HCT116 (cell line): Measurements from ENCODE around the gene MOB4.

Experiments
- POLR2A ChIP-seq: IDR thresholded peaks from 2 replicates; pipeline ENCODE4 v1.7.0; 2011; ENCODE audit warnings: borderline replicate concordance; ENCODE audit not compliant: insufficient read depth, insufficient read length; ENCODE audit errors: extremely low read depth
- RAD21 ChIP-seq: IDR thresholded peaks from 2 replicates; pipeline ENCODE4 v1.6.1; 2012; ENCODE audit warnings: low read depth, mild to moderate bottlenecking
- YY1 ChIP-seq: IDR thresholded peaks from 2 replicates; pipeline ENCODE4 v1.6.1; 2011; ENCODE audit warnings: low read length, low read depth, moderate library complexity, mild to moderate bottlenecking; ENCODE audit not compliant: insufficient replicate concordance; ENCODE audit errors: extremely low read depth
- TF ChIP-seq, protein P1 (sequence below): IDR thresholded peaks from 2 replicates; pipeline ENCODE4 v1.6.1; 2012; ENCODE audit warnings: low read depth
- TF ChIP-seq, protein P2 (sequence below), 3 experiments: fragments of 200-600 bp in 1 of 3; sonication (generic) in 1 of 3; IDR thresholded peaks in 2 of 3; conservative IDR thresholded peaks in 1 of 3; 2 replicates each; pipeline ENCODE4 v1.5.1; 2012 to 2017; ENCODE audit warnings: low read depth in 2 of 3, low read length in 2 of 3, antibody characterized with exemption in 1 of 3, borderline replicate concordance in 1 of 3, control low read depth in 1 of 3, mild to moderate bottlenecking in 1 of 3, mixed read lengths in 1 of 3, mixed run types in 1 of 3, moderate library complexity in 1 of 3; ENCODE audit not compliant: insufficient read depth in 1 of 3

- TF ChIP-seq, protein P1, sequence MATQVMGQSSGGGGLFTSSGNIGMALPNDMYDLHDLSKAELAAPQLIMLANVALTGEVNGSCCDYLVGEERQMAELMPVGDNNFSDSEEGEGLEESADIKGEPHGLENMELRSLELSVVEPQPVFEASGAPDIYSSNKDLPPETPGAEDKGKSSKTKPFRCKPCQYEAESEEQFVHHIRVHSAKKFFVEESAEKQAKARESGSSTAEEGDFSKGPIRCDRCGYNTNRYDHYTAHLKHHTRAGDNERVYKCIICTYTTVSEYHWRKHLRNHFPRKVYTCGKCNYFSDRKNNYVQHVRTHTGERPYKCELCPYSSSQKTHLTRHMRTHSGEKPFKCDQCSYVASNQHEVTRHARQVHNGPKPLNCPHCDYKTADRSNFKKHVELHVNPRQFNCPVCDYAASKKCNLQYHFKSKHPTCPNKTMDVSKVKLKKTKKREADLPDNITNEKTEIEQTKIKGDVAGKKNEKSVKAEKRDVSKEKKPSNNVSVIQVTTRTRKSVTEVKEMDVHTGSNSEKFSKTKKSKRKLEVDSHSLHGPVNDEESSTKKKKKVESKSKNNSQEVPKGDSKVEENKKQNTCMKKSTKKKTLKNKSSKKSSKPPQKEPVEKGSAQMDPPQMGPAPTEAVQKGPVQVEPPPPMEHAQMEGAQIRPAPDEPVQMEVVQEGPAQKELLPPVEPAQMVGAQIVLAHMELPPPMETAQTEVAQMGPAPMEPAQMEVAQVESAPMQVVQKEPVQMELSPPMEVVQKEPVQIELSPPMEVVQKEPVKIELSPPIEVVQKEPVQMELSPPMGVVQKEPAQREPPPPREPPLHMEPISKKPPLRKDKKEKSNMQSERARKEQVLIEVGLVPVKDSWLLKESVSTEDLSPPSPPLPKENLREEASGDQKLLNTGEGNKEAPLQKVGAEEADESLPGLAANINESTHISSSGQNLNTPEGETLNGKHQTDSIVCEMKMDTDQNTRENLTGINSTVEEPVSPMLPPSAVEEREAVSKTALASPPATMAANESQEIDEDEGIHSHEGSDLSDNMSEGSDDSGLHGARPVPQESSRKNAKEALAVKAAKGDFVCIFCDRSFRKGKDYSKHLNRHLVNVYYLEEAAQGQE, result no peak
- TF ChIP-seq RAD21, result no peak
- TF ChIP-seq, protein P2, sequence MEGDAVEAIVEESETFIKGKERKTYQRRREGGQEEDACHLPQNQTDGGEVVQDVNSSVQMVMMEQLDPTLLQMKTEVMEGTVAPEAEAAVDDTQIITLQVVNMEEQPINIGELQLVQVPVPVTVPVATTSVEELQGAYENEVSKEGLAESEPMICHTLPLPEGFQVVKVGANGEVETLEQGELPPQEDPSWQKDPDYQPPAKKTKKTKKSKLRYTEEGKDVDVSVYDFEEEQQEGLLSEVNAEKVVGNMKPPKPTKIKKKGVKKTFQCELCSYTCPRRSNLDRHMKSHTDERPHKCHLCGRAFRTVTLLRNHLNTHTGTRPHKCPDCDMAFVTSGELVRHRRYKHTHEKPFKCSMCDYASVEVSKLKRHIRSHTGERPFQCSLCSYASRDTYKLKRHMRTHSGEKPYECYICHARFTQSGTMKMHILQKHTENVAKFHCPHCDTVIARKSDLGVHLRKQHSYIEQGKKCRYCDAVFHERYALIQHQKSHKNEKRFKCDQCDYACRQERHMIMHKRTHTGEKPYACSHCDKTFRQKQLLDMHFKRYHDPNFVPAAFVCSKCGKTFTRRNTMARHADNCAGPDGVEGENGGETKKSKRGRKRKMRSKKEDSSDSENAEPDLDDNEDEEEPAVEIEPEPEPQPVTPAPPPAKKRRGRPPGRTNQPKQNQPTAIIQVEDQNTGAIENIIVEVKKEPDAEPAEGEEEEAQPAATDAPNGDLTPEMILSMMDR (IDR thresholded peaks at IDR 0.05 in 2 of 3, conservative IDR thresholded peaks at IDR 0.05 in 1 of 3; ENCODE audit: borderline replicate concordance in 1 of 3, insufficient read depth in 1 of 3, low read depth in 2 of 3, low read length in 2 of 3), result no peak
- TF ChIP-seq YY1, result no peak
- no peak for TF ChIP-seq POLR2A
Measured at GRCh38 chr2:197506658-197507057, 9.2 kb upstream of the MOB4 start.
